CD4-positive, alpha-beta T cell (primary cell): ENCODE measurements around the gene BLOC1S5. TPM values are rescaled to one million over a fixed set of nuclear protein-coding genes. Genes with fewer than 3 reads are reported as not detected.

Experiments used
- ATAC-seq: fragments of 200-7000 bp; cut with Tn5 transposase; one replicate; pipeline ENCODE4 v1.10.0; 2022; ENCODE audit warnings: mild to moderate bottlenecking; ENCODE audit not compliant: poor library complexity
- CTCF ChIA-PET: fragments of 350-600 bp; sonication (Branson Sonifier 250); formaldehyde crosslinking; loops from one replicate; lab custom pipeline; 2021; ENCODE audit warnings: antibody characterized with exemption, inconsistent platforms; lab: Charles Lee
- POLR2A ChIA-PET: fragments of 350-600 bp; sonication (Branson Sonifier 250); formaldehyde crosslinking; loops from one replicate; lab custom pipeline; 2021; ENCODE audit warnings: antibody characterized with exemption, inconsistent platforms; lab: Charles Lee
- DNase-seq, 14 experiments: peaks; one replicate each; pipeline ENCODE4 v3.0.0-alpha.2; 2013 to 2020; ENCODE audit warnings: mixed read lengths in 2 of 14
- H3K27ac ChIP-seq, 2 donors: one replicate each; pipeline versions ENCODE4 v1.5.1 to v1.7.0; 2013; ENCODE audit warnings: low read length in 2 of 2, low read depth in 1 of 2, mild to moderate bottlenecking in 1 of 2
- H3K27me3 ChIP-seq, 2 experiments: 1 replicate in 1 of 2; 2 replicates in 1 of 2; pipeline versions ENCODE4 v1.6.1 to v1.7.0; 2013; ENCODE audit warnings: low read length in 2 of 2, control low read depth in 1 of 2, mild to moderate bottlenecking in 1 of 2, moderate library complexity in 1 of 2; ENCODE audit not compliant: insufficient read depth in 2 of 2, control insufficient read depth in 1 of 2
- H3K36me3 ChIP-seq: one replicate; pipeline ENCODE4 v1.6.1; 2013; ENCODE audit warnings: low read length, control low read depth; ENCODE audit not compliant: insufficient read depth
- H3K4me1 ChIP-seq: one replicate; pipeline ENCODE4 v1.6.1; 2013; ENCODE audit warnings: low read length, control low read depth; ENCODE audit not compliant: insufficient read depth
- H3K4me3 ChIP-seq: one replicate; pipeline ENCODE4 v1.5.1; 2013; ENCODE audit warnings: mild to moderate bottlenecking, low read length, moderate library complexity
- H3K9me3 ChIP-seq, 2 experiments: 1 replicate in 1 of 2; 2 replicates in 1 of 2; pipeline versions ENCODE4 v1.6.1 to v1.7.0; 2013; ENCODE audit warnings: low read length in 2 of 2, mild to moderate bottlenecking in 2 of 2, control low read depth in 1 of 2, moderate library complexity in 1 of 2; ENCODE audit not compliant: control insufficient read depth in 1 of 2, insufficient read depth in 1 of 2
- H3K27ac Mint-ChIP-seq: one replicate; pipeline ENCODE4 v1.8.0; 2020; ENCODE audit warnings: mixed read lengths
- H3K27me3 Mint-ChIP-seq: one replicate; pipeline ENCODE4 v1.8.0; 2021; ENCODE audit warnings: mixed read lengths
- H3K36me3 Mint-ChIP-seq: one replicate; pipeline ENCODE4 v1.8.0; 2021; ENCODE audit warnings: low read depth, mixed read lengths
- H3K4me1 Mint-ChIP-seq: one replicate; pipeline ENCODE4 v1.8.0; 2021; ENCODE audit warnings: low read depth, mixed read lengths
- H3K4me3 Mint-ChIP-seq: one replicate; pipeline ENCODE4 v1.8.0; 2020; ENCODE audit warnings: mild to moderate bottlenecking, mixed read lengths
- H3K9me3 Mint-ChIP-seq: one replicate; pipeline ENCODE4 v1.8.0; 2020; ENCODE audit warnings: mixed read lengths
- CTCF ChIP-seq: fragments of 200-600 bp; IDR thresholded peaks from one replicate; pipeline ENCODE4 v1.8.0; 2022; ENCODE audit warnings: antibody characterized with exemption, mild to moderate bottlenecking
- intact Hi-C, 2 experiments: fragments of 100-400 bp; cut with DNase I in 1 of 2; cut with micrococcal nuclease in 1 of 2; formaldehyde crosslinking; loops; one replicate each; pipeline versions ENCODE4 v1.15.1 to v1.9.0; 2023 to 2025; cut with DNase I, micrococcal nuclease
- total RNA-seq, 174 experiments: library from RNA in 2 of 174; stranded (reverse) in 2 of 174; gene quantifications; one replicate each; pipeline ENCODE4 v1.2.3 and lab custom pipeline; 2021 to 2026

BLOC1S5 gene
- total RNA-seq, 2 experiments from 2014 or later: 5.7 to 7.2 TPM

- Mint-ChIP-seq H3K27ac (no peak overlapping the region), H3K9me3 (no peaks in the 10 kb centered on the region), H3K27me3 (peaks cover 42% of the 10 kb centered on the region), H3K4me3 (no peak overlapping the region), H3K4me1 (no peaks in the 10 kb centered on the region), H3K36me3 (no peaks in the 10 kb centered on the region)
- H3K4me1 ChIP-seq: no peaks in the 10 kb centered on the region
- ATAC-seq: no peak
- DNase-seq: no peak
- H3K4me3 ChIP-seq: no peak overlapping the region
- intact Hi-C loops: loop anchor here in 1 of 2 experiments (5.0 to 10.0 kb wide), 3 partner anchors 327 to 793 kb away; partner anchors contain the start of genes SLC35B3 and SSR1
- H3K36me3 ChIP-seq: no peaks in the 10 kb centered on the region
- no peak for TF ChIP-seq CTCF
- POLR2A ChIA-PET: no interaction called here
- CTCF ChIA-PET: no interaction called here
- peaks cover 0 to 5% of the 10 kb centered on the region in 2 experiments for H3K27me3 ChIP-seq
- H3K27ac ChIP-seq: no peak overlapping the region
- H3K9me3 ChIP-seq: no peaks in the 10 kb centered on the region
Observed at GRCh38 chr6:8108031-8108660, 44.0 kb upstream of the BLOC1S5 start.

- Histone ChIP-seq H3K27me3 (peaks cover 0 to 5% of the 10 kb centered on the region in 2 experiments), H3K4me3 (no peak overlapping the region), H3K27ac (no peak overlapping the region), H3K4me1 (peaks cover 14% of the 10 kb centered on the region), H3K36me3 (no peaks in the 10 kb centered on the region), H3K9me3 (no peaks in the 10 kb centered on the region)
- Mint-ChIP-seq H3K4me1 (peaks cover 18% of the 10 kb centered on the region), H3K4me3 (no peak overlapping the region), H3K27me3 (peaks cover 36% of the 10 kb centered on the region), H3K9me3 (no peaks in the 10 kb centered on the region), H3K36me3 (peaks cover 5% of the 10 kb centered on the region), H3K27ac (no peak overlapping the region)
- intact Hi-C loops: loop anchor here in 1 of 2 experiments (5.0 to 10.0 kb wide), 3 partner anchors 329 to 791 kb away; partner anchors contain the start of genes SLC35B3 and SSR1
- no peak for TF ChIP-seq CTCF
- ATAC-seq: no peak
- POLR2A ChIA-PET: no interaction called here
- CTCF ChIA-PET: no interaction called here
- no peak for DNase-seq
Observed at GRCh38 chr6:8105791-8106190, 41.6 kb upstream of the BLOC1S5 start.

- intact Hi-C loops: loop anchor here in 1 of 2 experiments (2.0 to 10.0 kb wide), 3 partner anchors 193 to 789 kb away; partner anchors contain the start of genes SLC35B3, SSR1 and TXNDC5
- Mint-ChIP-seq H3K36me3 (peaks cover 14% of the 10 kb centered on the region), H3K27me3 (peaks cover 34% of the 10 kb centered on the region), H3K9me3 (no peaks in the 10 kb centered on the region), H3K4me1 (peaks cover 31% of the 10 kb centered on the region), H3K4me3 (no peak overlapping the region), H3K27ac (no peak overlapping the region)
- ATAC-seq (no peak), DNase-seq (no peak)
- Histone ChIP-seq H3K4me3 (no peak overlapping the region), H3K36me3 (peaks cover 5% of the 10 kb centered on the region), H3K27ac (no peak overlapping the region), H3K4me1 (peaks cover 20% of the 10 kb centered on the region), H3K9me3 (no peaks in the 10 kb centered on the region), H3K27me3 (no peaks in the 10 kb centered on the region)
- CTCF ChIA-PET: no interaction called here
- POLR2A ChIA-PET: no interaction called here
- no peak for TF ChIP-seq CTCF
Observed at GRCh38 chr6:8103726-8104125, 39.5 kb upstream of the BLOC1S5 start.
